ENCODE results near the gene ZNHIT1. TPM values are rescaled to one million over a fixed set of nuclear protein-coding genes. Genes with fewer than 3 reads are reported as not detected.

Gene ZNHIT1
- total and polyA plus RNA-seq, 2 donors (not counting 3 experiments of a cell fraction or from before 2014, with no cell fraction given), result 74.1 to 89.9 TPM

DNA sequence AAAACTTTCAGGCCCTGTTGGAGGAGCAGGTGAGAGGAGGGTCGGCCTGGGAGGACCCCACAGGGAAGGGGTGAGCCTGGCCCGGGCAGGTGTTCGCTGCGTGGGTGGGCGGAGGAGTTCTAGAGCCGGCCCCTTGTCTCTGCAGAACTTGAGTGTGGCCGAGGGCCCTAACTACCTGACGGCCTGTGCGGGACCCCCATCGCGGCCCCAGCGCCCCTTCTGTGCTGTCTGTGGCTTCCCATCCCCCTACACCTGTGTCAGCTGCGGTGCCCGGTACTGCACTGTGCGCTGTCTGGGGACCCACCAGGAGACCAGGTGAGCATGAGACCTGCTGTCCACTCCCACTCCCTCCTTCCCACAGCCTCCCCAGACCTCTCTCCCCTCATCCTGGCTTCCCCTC is 5.6 kb downstream of the ZNHIT1 start:
- POLR2A ChIA-PET, result no interaction called here
- no TSS peak for BruUV-seq (replicated peaks)

DNA sequence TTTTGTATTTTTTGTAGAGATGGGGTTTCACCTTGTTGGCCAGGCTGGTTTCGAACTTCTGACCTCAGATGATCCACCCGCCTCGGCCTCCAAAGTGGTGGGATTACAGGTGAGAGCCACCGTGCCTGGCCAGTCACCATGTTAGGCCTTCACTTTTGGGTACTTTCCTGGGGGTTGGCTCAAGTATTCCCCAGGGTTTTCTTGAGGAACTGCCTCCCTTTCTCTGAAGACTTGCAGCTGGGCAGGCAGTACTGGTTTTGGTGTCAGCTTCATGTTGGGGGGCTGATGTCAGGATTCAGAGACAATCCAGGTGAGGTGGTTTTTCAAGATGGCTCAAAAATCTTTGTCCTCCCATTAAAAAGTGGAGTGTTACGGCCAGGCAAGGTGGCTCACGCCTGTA is 7.7 kb downstream of the ZNHIT1 start:
- H2AFZ ChIP-seq (ENCODE audit: low read depth, low read length), result no peak overlapping the region
- H3K4me3 ChIP-seq (replicated peaks in 1 of 3; ENCODE audit: insufficient read depth in 1 of 3, low read depth in 1 of 3, low read length in 3 of 3), result no peak overlapping the region
- H3K9me1 ChIP-seq (replicated peaks; ENCODE audit: control insufficient read depth, extremely low read depth, insufficient read depth, low read length), result no peaks in the 10 kb centered on the region
- H3K4me1 ChIP-seq (ENCODE audit: control insufficient read depth, extremely low read depth, insufficient read depth, low read length), result no peaks in the 10 kb centered on the region
- no peak for TF ChIP-seq GATA2 (IDR thresholded peaks at IDR 0.05; ENCODE audit: insufficient read depth, insufficient read length, low read depth, low read length)
- H3K27me3 ChIP-seq (ENCODE audit: control insufficient read depth in 2 of 2, insufficient read depth in 2 of 2, low read length in 2 of 2), result no peaks in the 10 kb centered on the region
- H3K9ac ChIP-seq (replicated peaks; ENCODE audit: extremely low read depth, insufficient read depth, low read length), result no peak overlapping the region
- no peak for DNase-seq (ENCODE audit: low read depth, low spot score)
- H3K9me3 ChIP-seq (replicated peaks; ENCODE audit: control insufficient read depth, insufficient read depth, low read length), result no peaks in the 10 kb centered on the region
- no TSS peak for BruUV-seq (replicated peaks)
- H3K27ac ChIP-seq (ENCODE audit: insufficient read depth, low read depth, low read length), result no peak overlapping the region
- FAIRE-seq, result no peak
- intact Hi-C loops (cut with micrococcal nuclease) (no loop called here), dilution Hi-C loops (cut with MboI; ENCODE audit: extremely low pct_ligation_motif_present, low sequenced_read_pairs) (no loop called here)
- H4K20me1 ChIP-seq (replicated peaks; ENCODE audit: control insufficient read depth, extremely low read depth, insufficient read depth, low read length), result no peaks in the 10 kb centered on the region
- CTCF ChIA-PET, result interaction anchor here (1.1 to 3.7 kb wide), 5 partner anchors 8 to 82 kb away, joined by 3 to 17 read pairs (median 6); partner anchors contain the start of genes CLDN15 and ZNHIT1
- POLR2A ChIA-PET, result interaction anchor here (0.7 kb wide), 1 partner anchor 9 kb away, joined by 4 read pairs; no protein-coding TSS in a partner anchor
- H3K36me3 ChIP-seq (ENCODE audit: control insufficient read depth in 2 of 2, extremely low read depth in 1 of 2, insufficient read depth in 2 of 2, low read length in 2 of 2), result peaks cover 2 to 8% of the 10 kb centered on the region in 2 experiments
- H3K4me2 ChIP-seq (ENCODE audit: insufficient read depth, low read length), result no peak overlapping the region
- peaks cover 12% of the 10 kb centered on the region for H3K79me2 ChIP-seq (ENCODE audit: control insufficient read depth, insufficient read depth, low read length)

More for the DNA sequence above, 5.6 kb downstream of the ZNHIT1 start:
- H3K9ac ChIP-seq (replicated peaks; ENCODE audit: extremely low read depth, insufficient read depth, low read length), result no peak overlapping the region
- no peak overlapping the region for H3K4me3 ChIP-seq (replicated peaks in 1 of 3; ENCODE audit: insufficient read depth in 1 of 3, low read depth in 1 of 3, low read length in 3 of 3)
- H3K79me2 ChIP-seq (ENCODE audit: control insufficient read depth, insufficient read depth, low read length), result peaks cover 27% of the 10 kb centered on the region
- H3K9me1 ChIP-seq (replicated peaks; ENCODE audit: control insufficient read depth, extremely low read depth, insufficient read depth, low read length), result no peaks in the 10 kb centered on the region
- no peaks in the 10 kb centered on the region for H3K9me3 ChIP-seq (replicated peaks; ENCODE audit: control insufficient read depth, insufficient read depth, low read length)
- peaks cover 2 to 8% of the 10 kb centered on the region in 2 experiments for H3K36me3 ChIP-seq (ENCODE audit: control insufficient read depth in 2 of 2, extremely low read depth in 1 of 2, insufficient read depth in 2 of 2, low read length in 2 of 2)
- H3K4me1 ChIP-seq (ENCODE audit: control insufficient read depth, extremely low read depth, insufficient read depth, low read length), result peaks cover 5% of the 10 kb centered on the region
- no peak overlapping the region for H2AFZ ChIP-seq (ENCODE audit: low read depth, low read length)
- CTCF ChIA-PET, result no interaction called here
- H3K27ac ChIP-seq (ENCODE audit: insufficient read depth, low read depth, low read length), result no peak overlapping the region
- dilution Hi-C loops (cut with MboI; ENCODE audit: extremely low pct_ligation_motif_present, low sequenced_read_pairs), result no loop called here
- TF ChIP-seq GATA2 (IDR thresholded peaks at IDR 0.05; ENCODE audit: insufficient read depth, insufficient read length, low read depth, low read length), result no peak
- H4K20me1 ChIP-seq (replicated peaks; ENCODE audit: control insufficient read depth, extremely low read depth, insufficient read depth, low read length), result no peaks in the 10 kb centered on the region
- DNase-seq (ENCODE audit: low read depth, low spot score) (no peak), FAIRE-seq (no peak)
- H3K27me3 ChIP-seq (ENCODE audit: control insufficient read depth in 2 of 2, insufficient read depth in 2 of 2, low read length in 2 of 2), result no peaks in the 10 kb centered on the region
- intact Hi-C loops (cut with micrococcal nuclease), result no loop called here
- H3K4me2 ChIP-seq (ENCODE audit: insufficient read depth, low read length), result no peak overlapping the region
